PC-3 (cell line): ENCODE measurements around the gene SDK1. TPM values are rescaled to one million over a fixed set of nuclear protein-coding genes. Genes with fewer than 3 reads are reported as not detected.

Experiments
- ATAC-seq: fragments of 200-7000 bp; cut with Tn5 transposase; 2 replicates; pipeline ENCODE4 v1.9.1; 2020; ENCODE audit warnings: mild to moderate bottlenecking, moderate library complexity
- BruUV-seq: library from RNA; stranded (reverse); fragments of 400-500 nt; replicated peaks from 2 replicates; lab custom pipeline; 2021; lab: Mats Ljungman, UMichigan
- CTCF ChIA-PET: fragments of 300-600 bp; sonication (Branson Sonifier 250); formaldehyde crosslinking; loops from one replicate; lab custom pipeline; 2022; ENCODE audit warnings: antibody characterized with exemption; lab: Charles Lee
- POLR2A ChIA-PET: fragments of 300-600 bp; sonication (Branson Sonifier 250); formaldehyde crosslinking; loops from one replicate; lab custom pipeline; 2022; ENCODE audit warnings: antibody characterized with exemption; ENCODE audit not compliant: unreplicated experiment; lab: Charles Lee
- DNase-seq: peaks from one replicate; pipeline ENCODE4 v3.0.0-alpha.2; 2015
- H2AFZ ChIP-seq: fragments of 300-600 bp; sonication (generic); 2 replicates; pipeline ENCODE4 v1.6.0; 2016; ENCODE audit warnings: antibody characterized with exemption, low read length
- H3F3A ChIP-seq: fragments of 300-600 bp; sonication (generic); one replicate; pipeline ENCODE4 v1.6.0; 2017; ENCODE audit warnings: antibody characterized with exemption, low read length, control low read depth, mild to moderate bottlenecking; ENCODE audit not compliant: unreplicated experiment
- H3K27ac ChIP-seq: fragments of 300-600 bp; sonication (generic); 2 replicates; pipeline ENCODE4 v1.5.1; 2016; ENCODE audit warnings: mild to moderate bottlenecking, low read length
- H3K27me3 ChIP-seq: fragments of 300-600 bp; sonication (generic); 2 replicates; pipeline ENCODE4 v1.6.1; 2016; ENCODE audit warnings: low read length, mixed read lengths
- H3K36me3 ChIP-seq: fragments of 300-600 bp; sonication (generic); 2 replicates; pipeline ENCODE4 v1.6.1; 2016; ENCODE audit warnings: low read depth, mixed run types, low read length, mixed read lengths
- H3K4me1 ChIP-seq: fragments of 300-600 bp; sonication (generic); 2 replicates; pipeline ENCODE4 v1.5.1; 2016; ENCODE audit warnings: low read length; ENCODE audit not compliant: insufficient read depth
- H3K4me2 ChIP-seq: fragments of 300-600 bp; sonication (generic); 2 replicates; pipeline ENCODE4 v1.6.0; 2016; ENCODE audit warnings: low read length
- H3K4me3 ChIP-seq: fragments of 300-600 bp; sonication (generic); 2 replicates; pipeline ENCODE4 v1.5.1; 2016; ENCODE audit warnings: mild to moderate bottlenecking, low read length, mixed read lengths
- H3K79me2 ChIP-seq: fragments of 300-600 bp; sonication (generic); 2 replicates; pipeline ENCODE4 v1.6.1; 2017; ENCODE audit warnings: low read length, mixed read lengths
- H3K9ac ChIP-seq: fragments of 300-600 bp; sonication (generic); 2 replicates; pipeline ENCODE4 v1.6.0; 2016; ENCODE audit warnings: mild to moderate bottlenecking, low read length
- H3K9me2 ChIP-seq: fragments of 300-600 bp; sonication (generic); replicated peaks from 2 replicates; pipeline ENCODE4 v1.6.1; 2016; ENCODE audit warnings: mixed run types, low read length, mixed read lengths
- H3K9me3 ChIP-seq: fragments of 300-600 bp; sonication (generic); 2 replicates; pipeline ENCODE4 v1.6.1; 2016; ENCODE audit warnings: low read length, mixed read lengths
- H4K20me1 ChIP-seq: fragments of 300-600 bp; sonication (generic); 2 replicates; pipeline ENCODE4 v1.6.1; 2016; ENCODE audit warnings: low read length, mixed read lengths
- CTCF ChIP-seq: fragments of 300-600 bp; sonication (generic); conservative IDR thresholded peaks from 2 replicates; pipeline ENCODE4 v1.5.1; 2017; ENCODE audit warnings: antibody characterized with exemption, low read depth, mild to moderate bottlenecking, low read length
- EZH2 ChIP-seq: fragments of 300-600 bp; sonication (generic); IDR thresholded peaks from one replicate; pipeline ENCODE4 v1.6.1; 2017; ENCODE audit warnings: antibody characterized with exemption, mild to moderate bottlenecking, low read length; ENCODE audit not compliant: unreplicated experiment
- EZH2phosphoT487 ChIP-seq: fragments of 300-600 bp; sonication (generic); IDR thresholded peaks from 2 replicates; pipeline ENCODE4 v1.6.1; 2018; ENCODE audit warnings: mild to moderate bottlenecking, antibody characterized with exemption, low read length, borderline replicate concordance
- intact Hi-C: fragments of 100-400 bp; cut with micrococcal nuclease; formaldehyde crosslinking; loops from 2 replicates; pipeline ENCODE4 v1.9.0; 2023
- total RNA-seq: library from RNA; depleted of rRNA; stranded (reverse); fragments of >200 nt; gene quantifications from 2 replicates; pipeline ENCODE4 v1.2.3, GENCODE V29; 2014

The SDK1 gene
- total RNA-seq, 1 experiment from 2014 or later: 2.8 TPM

GRCh38 chr7:4210821-4211220, 909.8 kb downstream of the SDK1 start:
- Histone ChIP-seq H3K79me2 (no peaks in the 10 kb centered on the region), H3K27ac (no peak overlapping the region), H3K4me3 (no peak overlapping the region), H3F3A (no peaks in the 10 kb centered on the region), H3K9me3 (no peaks in the 10 kb centered on the region), H2AFZ (no peak overlapping the region), H3K27me3 (no peaks in the 10 kb centered on the region), H3K4me1 (no peaks in the 10 kb centered on the region), H3K9ac (no peak overlapping the region), H4K20me1 (no peaks in the 10 kb centered on the region), H3K9me2 (no peaks in the 10 kb centered on the region), H3K4me2 (no peak overlapping the region), H3K36me3 (no peaks in the 10 kb centered on the region)
- ChIA-PET POLR2A (no interaction called here), CTCF (interaction anchor here (0.5 kb wide), 1 partner anchor 108 kb away, joined by 4 read pairs; no protein-coding TSS in a partner anchor)
- BruUV-seq: no TSS peak
- ATAC-seq: no peak
- TF ChIP-seq EZH2phosphoT487 (no peak), CTCF (no peak), EZH2 (no peak)
- intact Hi-C loops: no loop called here
- DNase-seq: no peak

- no peaks in the 10 kb centered on the region for H3K36me3 ChIP-seq
- H3F3A ChIP-seq: no peaks in the 10 kb centered on the region
- H3K27ac ChIP-seq: no peak overlapping the region
- POLR2A ChIA-PET: no interaction called here
- no peaks in the 10 kb centered on the region for H3K4me1 ChIP-seq
- no peak overlapping the region for H3K9ac ChIP-seq
- CTCF ChIA-PET: no interaction called here
- no peak overlapping the region for H3K4me2 ChIP-seq
- TF ChIP-seq EZH2: no peak
- TF ChIP-seq CTCF: no peak
- TF ChIP-seq EZH2phosphoT487: no peak
- no peaks in the 10 kb centered on the region for H3K9me2 ChIP-seq
- no peak overlapping the region for H3K4me3 ChIP-seq
- DNase-seq: no peak
- intact Hi-C loops: no loop called here
- no peaks in the 10 kb centered on the region for H3K9me3 ChIP-seq
- no peaks in the 10 kb centered on the region for H3K79me2 ChIP-seq
- ATAC-seq: no peak
- no peaks in the 10 kb centered on the region for H4K20me1 ChIP-seq
- no peak overlapping the region for H2AFZ ChIP-seq
- no peaks in the 10 kb centered on the region for H3K27me3 ChIP-seq
- no TSS peak for BruUV-seq
Observed at GRCh38 chr7:4211261-4211660, 910.2 kb downstream of the SDK1 start.

GRCh38 chr7:4212376-4212775, 911.3 kb downstream of the SDK1 start:
- ChIA-PET CTCF (no interaction called here), POLR2A (no interaction called here)
- intact Hi-C loops: no loop called here

More at GRCh38 chr7:4212376-4212775, 911.3 kb downstream of the SDK1 start:
- ATAC-seq: no peak
- DNase-seq: no peak
- Histone ChIP-seq H3K4me1 (no peaks in the 10 kb centered on the region), H3K36me3 (no peaks in the 10 kb centered on the region), H3K27me3 (no peaks in the 10 kb centered on the region), H3K79me2 (no peaks in the 10 kb centered on the region), H3K4me2 (no peak overlapping the region), H4K20me1 (no peaks in the 10 kb centered on the region), H3K9me3 (no peaks in the 10 kb centered on the region), H2AFZ (no peak overlapping the region), H3K27ac (no peak overlapping the region), H3F3A (no peaks in the 10 kb centered on the region), H3K9ac (no peak overlapping the region), H3K9me2 (no peaks in the 10 kb centered on the region), H3K4me3 (no peak overlapping the region)
- TF ChIP-seq EZH2: no peak
- TF ChIP-seq EZH2phosphoT487: no peak
- TF ChIP-seq CTCF: no peak
- no TSS peak for BruUV-seq
